GM19238 (cell line): ENCODE measurements around the gene ZNF326.
A peak's percentile ranks its signal among the peaks of the same experiment; 100 is the strongest.

Experiments
- DNase-seq: peaks from one replicate; pipeline ENCODE4 v3.0.0; 2011; ENCODE audit warnings: low spot score; ENCODE audit not compliant: insufficient read length

ZNF326 gene

GRCh38 chr1:89994805-89995597, at the start of gene ZNF326:
Gene ZNF326 (plus strand): TSS chr1:89995110. CDS start chr1:89995258, 148 bp downstream.
- peak; percentile 98 for DNase-seq

GRCh38 chr1:89945852-89946476, 48.9 kb upstream of the ZNF326 start:
- no peak for DNase-seq

- no peak for DNase-seq
These were observed 48.4 kb upstream of the ZNF326 start for GRCh38 chr1:89946532-89946931.

- no peak for DNase-seq
These were observed 46.1 kb upstream of the ZNF326 start for GRCh38 chr1:89948722-89949345.

- no peak for DNase-seq
These were observed 44.8 kb upstream of the ZNF326 start for GRCh38 chr1:89949991-89950624.

GRCh38 chr1:89950703-89951102, 44.2 kb upstream of the ZNF326 start:
- no peak for DNase-seq

GRCh38 chr1:89951766-89952604, 42.9 kb upstream of the ZNF326 start:
- DNase-seq, result no peak

- DNase-seq, result no peak
These were observed 42.2 kb upstream of the ZNF326 start for GRCh38 chr1:89952605-89953130.

GRCh38 chr1:89953131-89953626, 41.7 kb upstream of the ZNF326 start:
- DNase-seq, result no peak

GRCh38 chr1:89953929-89954328, 41.0 kb upstream of the ZNF326 start:
- no peak for DNase-seq

GRCh38 chr1:89954401-89954800, 40.5 kb upstream of the ZNF326 start:
- DNase-seq, result no peak

GRCh38 chr1:89955311-89956205, 39.4 kb upstream of the ZNF326 start:
- DNase-seq, result no peak

- DNase-seq, result no peak
These were observed 37.8 kb upstream of the ZNF326 start for GRCh38 chr1:89957107-89957506.

- no peak for DNase-seq
These were observed 35.9 kb upstream of the ZNF326 start for GRCh38 chr1:89958851-89959654.

GRCh38 chr1:89959719-89960118, 35.2 kb upstream of the ZNF326 start:
- no peak for DNase-seq

- DNase-seq, result no peak
These were observed 32.7 kb upstream of the ZNF326 start for GRCh38 chr1:89962024-89962741.

GRCh38 chr1:89962742-89963075, 32.2 kb upstream of the ZNF326 start:
- no peak for DNase-seq

GRCh38 chr1:89965193-89965768, 29.6 kb upstream of the ZNF326 start:
- DNase-seq, result no peak
